A549 treated with dexamethasone at 1 μM for 4 hours (cell line): Measurements from ENCODE around the gene LNX2. TPM values are rescaled to one million over a fixed set of nuclear protein-coding genes. Genes with fewer than 3 reads are reported as not detected.

Experiments
- total RNA-seq: library from RNA; stranded (reverse); fragments of 200-300 nt; extraction: Qiagen RNA extraction; gene quantifications from 5 replicates; pipeline ENCODE4 v1.2.3, GENCODE V29; 2022

Gene LNX2
- 3.3 to 4.7 TPM (median 4.1 TPM) in 5 replicates for total RNA-seq

DNA sequence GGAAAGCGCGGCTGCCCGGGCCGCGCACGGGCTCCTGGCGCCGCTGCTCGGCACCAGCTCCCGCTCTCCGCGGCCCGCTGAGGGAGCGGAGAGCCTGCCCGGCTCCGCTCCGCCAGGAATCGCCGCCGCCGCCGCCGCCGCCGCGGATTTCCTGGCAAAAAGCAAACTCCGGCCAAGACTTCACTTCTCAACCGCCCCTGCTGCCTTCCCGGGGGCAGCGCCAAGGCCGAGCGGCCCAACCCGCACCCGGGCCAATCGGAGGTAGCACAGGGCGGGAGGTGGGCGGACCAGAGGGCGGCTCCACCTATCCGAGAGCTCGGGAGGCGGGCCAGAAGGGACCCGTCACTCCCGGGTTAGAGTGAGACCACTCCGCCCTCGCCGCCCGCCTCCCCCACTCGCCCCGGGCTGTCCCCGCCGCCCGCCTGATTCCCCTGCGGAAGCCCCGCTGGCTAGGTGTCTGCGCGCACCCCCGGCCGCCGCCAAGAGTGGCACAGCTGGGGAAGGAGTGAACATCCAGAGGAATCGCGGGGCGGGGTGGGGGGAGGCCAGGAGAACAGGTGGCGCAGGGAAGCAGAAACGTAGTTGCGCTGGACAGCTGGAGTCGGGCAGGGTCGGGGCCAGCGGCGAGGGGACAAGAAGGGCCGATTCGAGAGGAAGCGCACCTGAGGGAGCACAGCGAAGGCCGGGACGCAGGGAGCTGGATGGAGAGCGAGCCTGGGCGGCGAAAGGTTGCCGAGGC, at the start of gene LNX2:
LNX2 (minus strand) TSS at position 153 of the 739 bp plus-strand sequence. CDS start 38,826 bp downstream, outside the sequence.

DNA sequence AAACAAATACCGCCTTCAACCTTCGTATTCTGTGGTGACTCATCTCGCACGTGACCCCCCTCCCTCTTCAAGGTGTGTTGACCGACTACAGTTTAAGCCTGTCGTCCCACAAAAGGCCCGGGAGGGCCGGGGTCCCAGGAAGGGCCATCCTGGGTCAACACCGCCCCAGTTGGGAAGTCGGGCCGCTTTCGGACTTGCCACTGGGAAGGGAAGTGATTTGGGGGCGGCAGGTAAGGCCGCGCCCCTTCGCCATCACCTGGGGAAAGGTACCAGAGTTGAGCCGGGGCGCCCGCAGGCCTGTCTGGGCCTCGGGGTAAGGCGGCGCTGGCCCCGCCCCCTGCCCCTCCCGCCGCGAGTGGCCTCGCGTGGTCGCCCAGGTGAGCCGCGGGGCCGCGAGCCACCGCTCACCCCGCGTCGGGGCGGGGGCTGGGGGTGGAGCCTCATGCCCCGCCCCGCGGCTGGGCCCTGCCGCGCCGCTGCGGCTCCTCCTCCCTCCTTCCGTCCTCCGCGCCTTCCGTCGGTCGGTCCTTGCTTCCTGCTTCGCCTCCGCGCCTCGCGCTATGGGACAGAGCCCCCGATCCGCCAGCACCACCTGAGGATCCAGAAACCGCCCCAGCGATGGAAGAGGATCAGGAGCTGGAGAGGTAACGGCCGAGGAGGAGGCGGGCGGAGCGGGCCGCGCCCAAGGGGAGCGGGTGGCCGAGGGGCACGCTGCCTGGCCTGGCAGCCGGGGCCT, 1.2 kb upstream of the LNX2 start, which contains the start of gene POLR1D:
POLR1D (plus strand) TSS at position 527 of the 736 bp plus-strand sequence; CDS start at position 619, 92 bp downstream.

Other genes with a start within 250 kb of the LNX2 start
- 94.1 to 111 TPM (median 105 TPM) in 5 replicates for gene GTF3A, start 195.9 kb downstream of the LNX2 start, total RNA-seq
- gene MTIF3, start 170.0 kb downstream of the LNX2 start, total RNA-seq = 22.1 to 28.2 TPM (median 23.4 TPM) in 5 replicates
- gene POLR1D, start 1.4 kb upstream of the LNX2 start, total RNA-seq = 141 to 188 TPM (median 158 TPM) in 5 replicates
- not detected in 5 replicates for gene GSX1, start 172.0 kb upstream of the LNX2 start, total RNA-seq